Measurements from ENCODE around the gene PTTG1IP2. TPM values are rescaled to one million over a fixed set of nuclear protein-coding genes. Genes with fewer than 3 reads are reported as not detected.
A peak's percentile ranks its signal among the peaks of the same experiment; 100 is the strongest.
"Not testable (repeated sequence)": the region's sequence is repeated elsewhere in the genome, so short reads cannot be mapped to it uniquely, and the experiment has no call there.

The PTTG1IP2 gene
- total RNA-seq, 4 donors from 2014 or later, result not detected

DNA sequence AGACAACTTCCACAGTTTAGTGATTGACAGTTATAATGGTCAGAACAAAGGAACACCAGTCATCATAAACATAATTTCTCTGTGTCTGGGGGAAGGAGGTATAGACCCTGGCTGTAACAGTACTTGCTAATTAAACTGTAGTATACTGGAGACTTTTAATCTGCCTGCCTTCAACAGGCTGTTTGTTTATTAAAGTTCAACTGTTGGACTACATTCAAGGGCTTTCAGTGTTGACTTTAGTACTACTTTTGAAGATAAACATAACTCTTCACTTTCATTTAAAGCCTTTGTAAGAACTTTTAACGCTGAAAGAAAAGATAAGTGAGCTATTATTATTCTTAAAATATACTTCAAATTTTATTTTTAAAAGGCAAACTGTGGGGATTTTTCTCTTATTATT, 15.5 kb upstream of the PTTG1IP2 start:
- WGBS, 2 donors, result 78 to 83% methylated on average over 1 of the region's 1 CpG
- Histone ChIP-seq H3K4me3 (no peak overlapping the region), H3K4me1 (peaks cover 0 to 8% (median 0%) of the 10 kb centered on the region in 4 donors), H3K27ac (no peak overlapping the region), H3K9me3 (no peaks in the 10 kb centered on the region), H3K36me3 (no peaks in the 10 kb centered on the region), H3K27me3 (no peaks in the 10 kb centered on the region)
- no peak for TF ChIP-seq POLR2A (IDR thresholded peaks at IDR 0.05)
- no peak for TF ChIP-seq CTCF (IDR thresholded peaks at IDR 0.05)
- no peak for TF ChIP-seq EP300 (IDR thresholded peaks at IDR 0.05)
- no peak for DNase-seq (ENCODE audit: low spot score in 2 of 2)

- Histone ChIP-seq H3K4me3 (peak overlapping the region in 1 of 4 donors; percentile 24), H3K9me3 (no peaks in the 10 kb centered on the region), H3K36me3 (no peaks in the 10 kb centered on the region), H3K27me3 (no peaks in the 10 kb centered on the region), H3K27ac (no peak overlapping the region), H3K4me1 (peaks cover 0 to 8% (median 0%) of the 10 kb centered on the region in 4 donors)
- DNase-seq (ENCODE audit: low spot score in 2 of 2), result peak in 1 of 2 donors; percentile 69
- TF ChIP-seq POLR2A (IDR thresholded peaks at IDR 0.05), result no peak
- TF ChIP-seq CTCF (IDR thresholded peaks at IDR 0.05), result peak; percentile 58 to 66 (median 64)
- no peak for TF ChIP-seq EP300 (IDR thresholded peaks at IDR 0.05)
- 21 to 24% methylated on average over 6 of the region's 6 CpGs for WGBS, 2 donors
These were observed 14.0 kb upstream of the PTTG1IP2 start for GRCh38 chr7:90455163-90456030.

- no peaks in the 10 kb centered on the region for H3K27me3 ChIP-seq
- H3K4me3 ChIP-seq, result no peak overlapping the region
- 77 to 82% methylated on average over 2 of the region's 2 CpGs for WGBS, 2 donors
- DNase-seq (ENCODE audit: low spot score in 2 of 2), result no peak
- TF ChIP-seq CTCF (IDR thresholded peaks at IDR 0.05) (no peak), EP300 (IDR thresholded peaks at IDR 0.05) (no peak), POLR2A (IDR thresholded peaks at IDR 0.05) (no peak)
- H3K27ac ChIP-seq, result no peak overlapping the region
- no peaks in the 10 kb centered on the region for H3K36me3 ChIP-seq
- H3K9me3 ChIP-seq, result no peaks in the 10 kb centered on the region
- peaks cover 0 to 8% (median 0%) of the 10 kb centered on the region in 4 donors for H3K4me1 ChIP-seq
These were observed 11.3 kb upstream of the PTTG1IP2 start for GRCh38 chr7:90458104-90458503.

GRCh38 chr7:90459888-90460287, 9.6 kb upstream of the PTTG1IP2 start:
- TF ChIP-seq EP300 (IDR thresholded peaks at IDR 0.05) (no peak), CTCF (IDR thresholded peaks at IDR 0.05) (no peak), POLR2A (IDR thresholded peaks at IDR 0.05) (no peak)
- Histone ChIP-seq H3K27ac (no peak overlapping the region), H3K9me3 (peaks cover 0 to 10% (median 0%) of the 10 kb centered on the region in 4 donors), H3K4me3 (no peak overlapping the region), H3K4me1 (peaks cover 0 to 8% (median 0%) of the 10 kb centered on the region in 4 donors), H3K36me3 (no peaks in the 10 kb centered on the region), H3K27me3 (no peaks in the 10 kb centered on the region)
- DNase-seq (ENCODE audit: low spot score in 2 of 2), result no peak
- WGBS, 2 donors, result 65 to 82% methylated on average over 4 of the region's 4 CpGs

- H3K9me3 ChIP-seq, result peaks cover 0 to 11% (median 0%) of the 10 kb centered on the region in 4 donors
- H3K4me3 ChIP-seq, result no peak overlapping the region
- DNase-seq (ENCODE audit: low spot score in 2 of 2), result no peak
- no peaks in the 10 kb centered on the region for H3K4me1 ChIP-seq
- H3K27ac ChIP-seq, result no peak overlapping the region
- H3K27me3 ChIP-seq, result no peaks in the 10 kb centered on the region
- TF ChIP-seq CTCF (IDR thresholded peaks at IDR 0.05) (no peak), EP300 (IDR thresholded peaks at IDR 0.05) (no peak), POLR2A (IDR thresholded peaks at IDR 0.05) (no peak)
- H3K36me3 ChIP-seq, result no peaks in the 10 kb centered on the region
These were observed 8.2 kb upstream of the PTTG1IP2 start for GRCh38 chr7:90461219-90461618.

DNA sequence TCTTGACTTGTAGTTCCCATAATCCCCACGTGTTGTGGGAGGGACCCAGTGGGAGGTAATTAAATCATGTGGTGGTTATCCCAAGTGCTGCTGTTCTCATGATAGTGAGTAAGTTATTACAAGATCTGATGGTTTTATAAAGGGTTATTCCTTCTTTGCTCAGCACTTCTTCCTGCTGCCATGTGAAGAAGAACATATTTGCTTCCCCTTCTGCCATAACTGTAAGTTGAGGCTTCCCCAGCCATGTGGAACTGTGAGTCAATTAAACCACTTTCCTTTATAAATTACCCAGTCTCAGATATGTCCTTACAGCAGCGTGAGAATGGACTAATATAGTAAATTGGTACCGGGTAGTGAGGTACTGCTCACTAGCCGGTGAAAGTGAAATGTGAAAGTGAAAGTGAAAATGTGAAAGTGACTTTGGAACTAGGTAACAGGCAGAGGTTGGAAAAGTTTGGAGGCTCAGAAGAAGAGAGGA, 6.2 kb upstream of the PTTG1IP2 start:
- WGBS, 2 donors, result 59 to 70% methylated on average over 4 of the region's 4 CpGs
- H3K4me1 ChIP-seq; H3K27me3 ChIP-seq; DNase-seq (ENCODE audit: low spot score in 2 of 2); H3K36me3 ChIP-seq: not testable (repeated sequence)
- Histone ChIP-seq H3K27ac (peak overlapping the region in 2 of 4 donors; percentile 3 to 28), H3K9me3 (peaks cover 0 to 11% (median 0%) of the 10 kb centered on the region in 4 donors), H3K4me3 (peak overlapping the region in 2 of 4 donors; percentile 18 to 33)

Measured in tibial nerve (tissue), 4 donors.